B cell (primary cell): ENCODE results near the gene CDK12. TPM values are rescaled to one million over a fixed set of nuclear protein-coding genes. Genes with fewer than 3 reads are reported as not detected.

Experiments used
- ATAC-seq: fragments of 200-7000 bp; cut with Tn5 transposase; one replicate; pipeline ENCODE4 v1.10.0; 2021; ENCODE audit warnings: low read depth, mild to moderate bottlenecking, moderate number of reproducible peaks, moderate library complexity
- CTCF ChIA-PET: fragments of 350-600 bp; sonication (Branson Sonifier 250); formaldehyde crosslinking; loops from one replicate; lab custom pipeline; 2021; ENCODE audit warnings: antibody characterized with exemption, inconsistent platforms; lab: Charles Lee
- POLR2A ChIA-PET: fragments of 350-600 bp; sonication (Branson Sonifier 250); formaldehyde crosslinking; loops from one replicate; lab custom pipeline; 2021; ENCODE audit warnings: antibody characterized with exemption; lab: Charles Lee
- DNase-seq: peaks from one replicate; pipeline ENCODE4 v3.0.0; 2013
- H2AFZ ChIP-seq: 2 replicates; pipeline ENCODE4 v1.6.1; 2012; ENCODE audit warnings: mild to moderate bottlenecking, low read depth, low read length; ENCODE audit not compliant: insufficient read depth, poor library complexity, severe bottlenecking
- H3K27ac ChIP-seq, 2 donors: 1 replicate in 1 of 2; 2 replicates in 1 of 2; pipeline ENCODE4 v1.5.1; 2012 to 2013; ENCODE audit warnings: low read length in 2 of 2, mild to moderate bottlenecking in 2 of 2, moderate library complexity in 1 of 2
- H3K27me3 ChIP-seq, 4 experiments: fragments of 200-600 bp in 1 of 4; sonication (generic) in 1 of 4; replicated peaks in 1 of 4; 1 replicate in 2 of 4; 2 replicates in 2 of 4; pipeline versions ENCODE4 v1.6.1 to v1.7.0; 2013 to 2016; ENCODE audit warnings: low read length in 3 of 4, mild to moderate bottlenecking in 2 of 4, mixed read lengths in 1 of 4, moderate library complexity in 1 of 4; ENCODE audit not compliant: insufficient read depth in 4 of 4, control insufficient read depth in 3 of 4; ENCODE audit errors: control extremely low read depth in 1 of 4
- H3K36me3 ChIP-seq, 2 experiments: replicated peaks in 1 of 2; 1 replicate in 1 of 2; 2 replicates in 1 of 2; pipeline versions ENCODE4 v1.6.1 to v1.7.1; 2013; ENCODE audit warnings: low read length in 1 of 2; ENCODE audit not compliant: insufficient read depth in 2 of 2, control insufficient read depth in 1 of 2; ENCODE audit errors: control extremely low read depth in 1 of 2, extremely low read depth in 1 of 2
- H3K4me1 ChIP-seq, 2 donors: fragments of 200-600 bp in 1 of 2; sonication (generic) in 1 of 2; 1 replicate in 1 of 2; 2 replicates in 1 of 2; pipeline versions ENCODE4 v1.5.1 to v1.6.1; 2013 to 2017; ENCODE audit warnings: low read length in 2 of 2; ENCODE audit not compliant: control insufficient read depth in 2 of 2, insufficient read depth in 2 of 2
- H3K4me2 ChIP-seq: replicated peaks from 2 replicates; pipeline ENCODE3; 2012; ENCODE audit warnings: mild to moderate bottlenecking, low read depth, low read length; ENCODE audit not compliant: poor library complexity, severe bottlenecking
- H3K4me3 ChIP-seq, 5 experiments: fragments of 200-600 bp in 1 of 5; sonication (generic) in 1 of 5; 1 replicate in 3 of 5; 2 replicates in 2 of 5; pipeline versions ENCODE4 v1.5.1 to v1.7.0; 2011 to 2016; ENCODE audit warnings: low read length in 4 of 5, mild to moderate bottlenecking in 4 of 5, low read depth in 2 of 5, control low read depth in 1 of 5, moderate library complexity in 1 of 5; ENCODE audit not compliant: insufficient read depth in 1 of 5; ENCODE audit errors: control extremely low read depth in 1 of 5, extremely low read depth in 1 of 5
- H3K79me2 ChIP-seq: fragments of 200-600 bp; sonication (generic); one replicate; pipeline ENCODE4 v1.6.0; 2016; ENCODE audit warnings: low read length; ENCODE audit not compliant: control insufficient read depth, insufficient read depth
- H3K9ac ChIP-seq: fragments of 200-600 bp; sonication (generic); 2 replicates; pipeline ENCODE4 v1.6.1; 2017; ENCODE audit warnings: mild to moderate bottlenecking, low read length, moderate library complexity
- H3K9me3 ChIP-seq, 3 donors: one replicate each; pipeline versions ENCODE4 v1.6.1 to v1.7.1; 2013; ENCODE audit warnings: low read length in 2 of 3; ENCODE audit not compliant: control insufficient read depth in 2 of 3, insufficient read depth in 1 of 3; ENCODE audit errors: control extremely low read depth in 1 of 3
- H4K20me1 ChIP-seq: 2 replicates; pipeline ENCODE4 v1.6.0; 2012; ENCODE audit warnings: mild to moderate bottlenecking, low read length; ENCODE audit not compliant: insufficient read depth, control insufficient read depth, poor library complexity, severe bottlenecking
- H3K27ac Mint-ChIP-seq: one replicate; pipeline ENCODE4 v1.8.0; 2021; ENCODE audit warnings: mixed read lengths
- H3K27me3 Mint-ChIP-seq: one replicate; pipeline ENCODE4 v1.8.0; 2021; ENCODE audit warnings: mixed read lengths
- H3K4me1 Mint-ChIP-seq: one replicate; pipeline ENCODE4 v1.8.0; 2021; ENCODE audit warnings: mixed read lengths
- H3K4me3 Mint-ChIP-seq: one replicate; pipeline ENCODE4 v1.8.0; 2021; ENCODE audit warnings: mixed read lengths
- H3K9me3 Mint-ChIP-seq: one replicate; pipeline ENCODE4 v1.8.0; 2022; ENCODE audit warnings: mixed read lengths; ENCODE audit not compliant: insufficient read depth
- CTCF ChIP-seq: fragments of 200-600 bp; IDR thresholded peaks from one replicate; pipeline ENCODE4 v1.8.0; 2022; ENCODE audit warnings: antibody characterized with exemption, mild to moderate bottlenecking
- EZH2 ChIP-seq: IDR thresholded peaks from 2 replicates; pipeline ENCODE4 v1.6.1; 2012; ENCODE audit warnings: borderline replicate concordance, low read depth, mild to moderate bottlenecking, moderate library complexity, low read length; ENCODE audit not compliant: insufficient read depth, poor library complexity, severe bottlenecking
- WGBS: methylation state at CpG from one replicate; pipeline ENCODE4 v1.1.5; 2013; ENCODE audit warnings: missing lambda C conversion rate; ENCODE audit not compliant: insufficient coverage; 5-methylcytosine and 5-hydroxymethylcytosine counted together
- intact Hi-C: fragments of 100-400 bp; cut with micrococcal nuclease; formaldehyde crosslinking; loops from one replicate; pipeline ENCODE4 v1.10.0; 2022
- polyA plus RNA-seq: library from polyadenylated mRNA; depleted of rRNA; stranded (reverse); fragments of >200 nt; gene quantifications from 2 replicates; pipeline ENCODE4 v1.2.3, GENCODE V29; 2012
- total RNA-seq, 2 donors: library from RNA; stranded (reverse); fragments of 120-200 nt in 1 of 2; gene quantifications; 1 replicate in 1 of 2; 2 replicates in 1 of 2; pipeline versions ENCODE4 v1.2.3 to v1.2.4, GENCODE V29; 2013 to 2022

Gene CDK12
- total and polyA plus RNA-seq, 2 donors (not counting 1 experiment from before 2014, with no cell fraction given) = 29.8 to 117 TPM

- no peak overlapping the region for H3K27ac Mint-ChIP-seq
- ATAC-seq (no peak), DNase-seq (no peak)
- ChIA-PET POLR2A (interaction anchor here (1.2 kb wide), 1 partner anchor 432 kb away, joined by 3 read pairs; the partner anchor contains the start of gene PSMD3), CTCF (interaction anchor here (0.8 to 14.3 kb wide), 21 partner anchors 8 to 479 kb away, joined by 3 to 262 read pairs (median 4); partner anchors contain the start of genes MIEN1 and PNMT)
- H2AFZ ChIP-seq = no peak overlapping the region
- no peaks in the 10 kb centered on the region for H3K9me3 ChIP-seq
- no peaks in the 10 kb centered on the region for H3K9me3 Mint-ChIP-seq
- no peaks in the 10 kb centered on the region for H3K27me3 Mint-ChIP-seq
- H3K36me3 ChIP-seq = peaks cover 0 to 28% of the 10 kb centered on the region in 2 experiments
- H3K27ac ChIP-seq = no peak overlapping the region
- H3K4me3 ChIP-seq = no peak overlapping the region
- H3K4me1 Mint-ChIP-seq = peaks cover 38% of the 10 kb centered on the region
- no peaks in the 10 kb centered on the region for H3K27me3 ChIP-seq
- no peak overlapping the region for H3K9ac ChIP-seq
- H3K4me2 ChIP-seq = no peak overlapping the region
- 86% methylated on average over 4 of the region's 7 CpGs for WGBS
- no peak for TF ChIP-seq CTCF
- no peak for TF ChIP-seq EZH2
- no peaks in the 10 kb centered on the region for H3K79me2 ChIP-seq
- H3K4me1 ChIP-seq = peaks cover 28 to 39% of the 10 kb centered on the region in 2 donors
- H4K20me1 ChIP-seq = no peaks in the 10 kb centered on the region
- no peak overlapping the region for H3K4me3 Mint-ChIP-seq
- intact Hi-C loops = loop anchor here (1.0 kb wide), 2 partner anchors 75 to 206 kb away; no protein-coding TSS in a partner anchor
Observed at GRCh38 chr17:39548494-39549225, 87.4 kb downstream of the CDK12 start.
